A673 (cell line): Measurements from ENCODE around the gene MSMO1.

Experiments used
- CTCF ChIP-seq: fragments of 300-800, 200-600 bp; sonication (generic); conservative IDR thresholded peaks from 2 replicates; pipeline ENCODE4 v1.5.1; 2017; ENCODE audit warnings: low read depth, mild to moderate bottlenecking, antibody characterized with exemption, low read length, moderate library complexity, mixed read lengths
- EZH2 ChIP-seq: fragments of 200-600 bp; sonication (generic); IDR thresholded peaks from 2 replicates; pipeline ENCODE4 v1.6.1; 2017; ENCODE audit warnings: borderline replicate concordance, low read depth, mild to moderate bottlenecking, mixed read lengths, antibody characterized with exemption, low read length; ENCODE audit not compliant: poor library complexity, severe bottlenecking

DNA sequence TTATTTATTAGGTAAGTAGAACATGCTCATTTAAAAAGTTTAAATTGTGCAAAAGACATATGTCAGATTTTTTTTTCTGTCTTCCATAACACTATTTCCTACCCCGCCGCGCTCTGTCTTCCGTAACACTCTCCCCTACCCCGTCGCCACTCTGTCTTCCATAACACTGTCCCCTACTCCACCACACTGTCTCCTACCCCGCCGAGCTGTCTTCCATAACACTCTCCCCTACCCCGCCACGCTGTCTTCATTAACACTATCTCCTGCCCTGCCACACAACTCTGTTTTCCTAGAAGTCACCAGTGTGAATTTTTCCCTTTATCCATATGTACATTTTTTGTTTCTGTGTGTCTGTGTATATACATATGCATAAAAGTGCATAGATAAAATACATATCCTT is 4.4 kb downstream of the MSMO1 start:
- TF ChIP-seq CTCF = no peak
- no peak for TF ChIP-seq EZH2
